Right renal cortex interstitium (tissue), 3 donors: ENCODE measurements around the gene AGTR1. TPM values are rescaled to one million over a fixed set of nuclear protein-coding genes. Genes with fewer than 3 reads are reported as not detected.

Source experiments
- DNase-seq, 3 donors: peaks; one replicate each; pipeline ENCODE4 v3.0.0-alpha.2; 2013; ENCODE audit warnings: low read depth in 3 of 3, low spot score in 2 of 3
- polyA plus RNA-seq, 3 donors: library from polyadenylated mRNA; unstranded; fragments of 120-200 nt; gene quantifications; one replicate each; pipeline ENCODE4 v1.2.1, GENCODE V29; 2013; ENCODE audit not compliant: insufficient read length in 3 of 3

Gene AGTR1
- 10 to 100 TPM; 21.4 to 28.0 (median 21.5) TPM for polyA plus RNA-seq

- DNase-seq = peak in 1 of 3 donors; percentile 62
Measured at GRCh38 chr3:148697306-148698189, at the start of gene AGTR1. Gene AGTR1 (plus strand): TSS chr3:148697903. CDS start chr3:148741036, 43,133 bp downstream.

- DNase-seq = no peak
Measured at GRCh38 chr3:148648685-148649352, 48.9 kb upstream of the AGTR1 start.

- DNase-seq = no peak
Measured at GRCh38 chr3:148651549-148651948, 46.2 kb upstream of the AGTR1 start.

GRCh38 chr3:148654433-148654832 lies 43.3 kb upstream of the AGTR1 start:
- no peak for DNase-seq

GRCh38 chr3:148657470-148657869 lies 40.2 kb upstream of the AGTR1 start:
- no peak for DNase-seq

- DNase-seq = no peak
Measured at GRCh38 chr3:148659512-148659911, 38.2 kb upstream of the AGTR1 start.

GRCh38 chr3:148680289-148680688 lies 17.4 kb upstream of the AGTR1 start:
- DNase-seq = no peak

GRCh38 chr3:148681080-148681479 lies 16.6 kb upstream of the AGTR1 start:
- DNase-seq = no peak

GRCh38 chr3:148682997-148683396 lies 14.7 kb upstream of the AGTR1 start:
- DNase-seq = no peak

GRCh38 chr3:148694116-148694515 lies 3.6 kb upstream of the AGTR1 start:
- DNase-seq = no peak

GRCh38 chr3:148698190-148698810 lies 597 bp downstream of the AGTR1 start:
- no peak for DNase-seq

GRCh38 chr3:148705314-148705713 lies 7.6 kb downstream of the AGTR1 start:
- DNase-seq = no peak

- no peak for DNase-seq
Measured at GRCh38 chr3:148707601-148708380, 10.1 kb downstream of the AGTR1 start.

GRCh38 chr3:148708409-148708808 lies 10.7 kb downstream of the AGTR1 start:
- no peak for DNase-seq

- no peak for DNase-seq
Measured at GRCh38 chr3:148709560-148710253, 12.0 kb downstream of the AGTR1 start.

GRCh38 chr3:148710665-148711064 lies 13.0 kb downstream of the AGTR1 start:
- DNase-seq = no peak

- DNase-seq = no peak
Measured at GRCh38 chr3:148711981-148712666, 14.4 kb downstream of the AGTR1 start.

GRCh38 chr3:148714521-148714920 lies 16.8 kb downstream of the AGTR1 start:
- no peak for DNase-seq

- DNase-seq = no peak
Measured at GRCh38 chr3:148716657-148717056, 19.0 kb downstream of the AGTR1 start.
